DMS 273 (cell line): ENCODE results near the gene CLCA1.
A peak's percentile ranks its signal among the peaks of the same experiment; 100 is the strongest.

Experiments used
- DNase-seq: peaks from one replicate; lab custom pipeline; 2025; ENCODE audit not compliant: unreplicated experiment; lab: John Stamatoyannopoulos, UW

The CLCA1 gene, protein sequence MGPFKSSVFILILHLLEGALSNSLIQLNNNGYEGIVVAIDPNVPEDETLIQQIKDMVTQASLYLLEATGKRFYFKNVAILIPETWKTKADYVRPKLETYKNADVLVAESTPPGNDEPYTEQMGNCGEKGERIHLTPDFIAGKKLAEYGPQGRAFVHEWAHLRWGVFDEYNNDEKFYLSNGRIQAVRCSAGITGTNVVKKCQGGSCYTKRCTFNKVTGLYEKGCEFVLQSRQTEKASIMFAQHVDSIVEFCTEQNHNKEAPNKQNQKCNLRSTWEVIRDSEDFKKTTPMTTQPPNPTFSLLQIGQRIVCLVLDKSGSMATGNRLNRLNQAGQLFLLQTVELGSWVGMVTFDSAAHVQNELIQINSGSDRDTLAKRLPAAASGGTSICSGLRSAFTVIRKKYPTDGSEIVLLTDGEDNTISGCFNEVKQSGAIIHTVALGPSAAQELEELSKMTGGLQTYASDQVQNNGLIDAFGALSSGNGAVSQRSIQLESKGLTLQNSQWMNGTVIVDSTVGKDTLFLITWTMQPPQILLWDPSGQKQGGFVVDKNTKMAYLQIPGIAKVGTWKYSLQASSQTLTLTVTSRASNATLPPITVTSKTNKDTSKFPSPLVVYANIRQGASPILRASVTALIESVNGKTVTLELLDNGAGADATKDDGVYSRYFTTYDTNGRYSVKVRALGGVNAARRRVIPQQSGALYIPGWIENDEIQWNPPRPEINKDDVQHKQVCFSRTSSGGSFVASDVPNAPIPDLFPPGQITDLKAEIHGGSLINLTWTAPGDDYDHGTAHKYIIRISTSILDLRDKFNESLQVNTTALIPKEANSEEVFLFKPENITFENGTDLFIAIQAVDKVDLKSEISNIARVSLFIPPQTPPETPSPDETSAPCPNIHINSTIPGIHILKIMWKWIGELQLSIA

DNA sequence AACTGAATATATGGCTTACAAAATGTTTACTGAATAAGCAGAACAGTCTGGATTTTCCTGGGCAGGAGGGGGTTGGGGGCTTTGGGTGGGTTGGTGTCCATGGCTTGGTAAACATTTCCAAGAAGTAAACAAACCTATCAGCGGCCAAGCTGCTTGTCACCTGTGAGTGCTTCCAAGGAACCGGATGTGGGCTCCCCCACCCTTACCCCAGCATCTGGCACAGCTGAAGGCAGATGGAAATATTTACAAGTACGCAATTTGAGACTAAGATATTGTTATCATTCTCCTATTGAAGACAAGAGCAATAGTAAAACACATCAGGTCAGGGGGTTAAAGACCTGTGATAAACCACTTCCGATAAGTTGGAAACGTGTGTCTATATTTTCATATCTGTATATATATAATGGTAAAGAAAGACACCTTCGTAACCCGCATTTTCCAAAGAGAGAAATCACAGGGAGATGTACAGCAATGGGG lies at the start of gene CLCA1:
CLCA1 (plus strand) TSS at position 427 of the 477 bp plus-strand sequence; CDS start at position 472, 45 bp downstream.
- no peak for DNase-seq

- peak; percentile 31 for DNase-seq
Measured at GRCh38 chr1:86419277-86419903, 49.3 kb upstream of the CLCA1 start.

- DNase-seq: no peak
Measured at GRCh38 chr1:86421601-86422280, 47.0 kb upstream of the CLCA1 start.

- no peak for DNase-seq
Measured at GRCh38 chr1:86423473-86423872, 45.3 kb upstream of the CLCA1 start.

- no peak for DNase-seq
Measured at GRCh38 chr1:86423873-86424272, 44.9 kb upstream of the CLCA1 start, which contains the start of gene CLCA2. Gene CLCA2 (plus strand): TSS chr1:86424171. CDS start chr1:86424248, 77 bp downstream.

- DNase-seq: no peak
Measured at GRCh38 chr1:86429122-86429725, 39.5 kb upstream of the CLCA1 start.

DNA sequence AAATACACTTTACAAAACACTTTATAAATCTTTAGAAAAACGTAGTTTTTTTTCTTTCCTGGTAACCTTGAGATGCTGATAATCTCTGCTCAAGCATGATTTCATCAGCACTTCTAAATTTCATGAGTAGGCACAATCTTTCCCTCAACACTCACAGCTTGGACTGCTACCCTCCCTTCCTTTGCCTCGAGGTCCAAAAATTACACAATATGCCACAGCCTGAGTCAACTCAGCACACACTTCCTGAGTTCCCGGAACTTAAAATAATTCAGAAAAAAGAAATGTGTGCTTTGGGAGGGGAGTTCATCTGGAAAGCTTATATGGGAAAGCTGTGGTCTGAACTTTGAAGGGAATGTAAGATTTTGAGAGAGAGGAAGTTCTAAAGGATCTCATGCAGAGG lies 38.9 kb upstream of the CLCA1 start:
- no peak for DNase-seq

DNA sequence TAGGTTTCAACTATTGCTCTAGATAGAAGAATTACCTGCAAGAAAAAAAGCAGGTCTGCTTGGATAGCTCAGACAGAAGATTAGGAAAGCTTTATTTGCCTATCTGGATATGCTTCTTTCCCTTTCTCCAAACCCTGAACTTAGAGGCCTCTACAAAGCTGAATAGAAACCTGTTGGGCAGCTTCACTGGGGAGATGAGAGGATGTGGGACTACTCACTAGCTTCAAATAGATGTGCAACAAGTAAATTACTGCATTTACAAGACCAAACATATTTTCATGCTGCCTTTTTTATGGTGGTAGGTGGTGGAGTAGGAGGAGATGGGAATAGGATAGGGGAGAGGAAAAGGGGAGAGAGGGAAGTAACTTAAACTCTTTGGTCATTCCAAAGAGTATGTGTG lies 38.4 kb upstream of the CLCA1 start:
- DNase-seq: no peak

GRCh38 chr1:86434059-86434458 lies 34.7 kb upstream of the CLCA1 start:
- no peak for DNase-seq

- DNase-seq: no peak
Measured at GRCh38 chr1:86435327-86435726, 33.4 kb upstream of the CLCA1 start.

- DNase-seq: no peak
Measured at GRCh38 chr1:86436041-86436440, 32.7 kb upstream of the CLCA1 start.

DNA sequence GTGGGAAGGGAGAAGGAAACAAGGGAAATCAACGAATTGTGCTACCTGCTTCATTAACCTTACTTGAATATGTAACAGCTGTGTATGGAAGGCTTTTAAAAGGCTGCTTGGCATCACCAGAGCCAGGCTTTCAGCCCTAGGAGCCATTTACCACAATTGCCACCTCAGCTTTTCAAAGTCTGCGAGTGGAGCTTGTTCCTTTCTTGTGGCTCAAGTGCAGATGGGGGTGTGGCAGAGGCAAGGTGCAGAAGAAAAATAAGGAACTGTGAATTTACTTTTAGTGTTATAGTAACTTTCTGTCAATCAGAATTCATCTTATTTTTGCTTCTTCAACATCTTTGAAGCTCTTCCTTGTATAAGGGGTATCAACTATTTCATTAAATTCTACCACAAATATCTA lies 27.1 kb upstream of the CLCA1 start:
- no peak for DNase-seq

- no peak for DNase-seq
Measured at GRCh38 chr1:86441997-86442396, 26.7 kb upstream of the CLCA1 start.

DNA sequence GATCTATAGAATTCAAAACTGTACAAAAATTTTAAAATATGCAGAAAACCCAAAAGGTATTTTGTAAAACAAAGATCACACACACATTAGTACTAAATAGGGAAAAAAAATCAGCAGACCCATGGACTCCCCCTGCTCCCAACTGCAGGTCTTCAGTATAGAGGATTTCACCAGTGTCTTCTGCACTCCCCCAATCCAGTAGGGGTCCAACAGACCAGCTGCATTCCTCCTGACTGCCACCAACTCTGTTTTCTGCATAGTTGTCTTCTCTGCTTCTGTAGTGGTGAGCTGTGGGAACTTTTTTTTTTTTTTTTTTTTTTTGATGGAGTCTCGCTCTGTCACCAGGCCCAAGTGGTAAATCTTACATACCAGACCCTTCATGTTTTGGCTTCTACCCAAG lies 22.8 kb upstream of the CLCA1 start:
- no peak for DNase-seq

GRCh38 chr1:86447198-86447790 lies 21.4 kb upstream of the CLCA1 start:
- DNase-seq: no peak

DNA sequence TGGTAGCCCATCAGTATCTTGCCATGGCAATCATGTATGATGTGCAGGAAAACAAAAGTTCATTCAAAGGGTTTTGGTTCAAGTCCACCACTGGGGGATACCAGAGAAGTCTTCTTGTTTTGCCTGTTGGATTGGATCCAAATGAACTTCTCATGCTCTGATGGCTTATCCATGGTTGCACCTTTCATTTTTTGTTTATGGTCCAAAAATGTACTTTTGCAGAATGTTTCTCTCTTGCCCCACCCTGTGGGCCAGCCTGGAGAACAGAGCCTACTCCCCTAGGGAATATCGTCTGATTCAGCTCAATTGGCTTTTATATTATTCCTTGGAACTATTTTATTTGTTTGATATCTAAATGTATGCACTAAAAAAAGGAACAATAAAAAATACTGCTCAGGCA lies 20.1 kb upstream of the CLCA1 start:
- DNase-seq: no peak

GRCh38 chr1:86449103-86449502 lies 19.6 kb upstream of the CLCA1 start:
- DNase-seq: no peak

DNA sequence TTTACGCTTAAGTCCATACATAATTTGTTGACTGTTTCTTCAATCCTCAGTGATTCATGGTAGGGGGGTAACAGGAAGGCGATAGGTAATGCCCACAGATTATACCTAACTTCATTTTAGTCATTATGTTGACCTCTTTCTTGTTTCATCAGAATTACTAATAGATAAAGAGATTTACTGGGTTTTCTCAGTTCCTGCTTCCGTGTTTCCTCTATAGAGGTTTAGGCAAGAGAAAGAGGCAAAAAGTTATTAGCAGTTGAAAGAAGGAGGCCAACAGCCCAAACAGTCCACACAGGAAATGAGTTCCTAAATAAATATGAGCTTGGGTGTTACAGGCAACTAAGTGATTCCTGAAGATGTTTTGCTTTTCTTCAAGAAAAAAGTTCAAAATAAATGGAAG lies 17.9 kb upstream of the CLCA1 start:
- DNase-seq: no peak

DNA sequence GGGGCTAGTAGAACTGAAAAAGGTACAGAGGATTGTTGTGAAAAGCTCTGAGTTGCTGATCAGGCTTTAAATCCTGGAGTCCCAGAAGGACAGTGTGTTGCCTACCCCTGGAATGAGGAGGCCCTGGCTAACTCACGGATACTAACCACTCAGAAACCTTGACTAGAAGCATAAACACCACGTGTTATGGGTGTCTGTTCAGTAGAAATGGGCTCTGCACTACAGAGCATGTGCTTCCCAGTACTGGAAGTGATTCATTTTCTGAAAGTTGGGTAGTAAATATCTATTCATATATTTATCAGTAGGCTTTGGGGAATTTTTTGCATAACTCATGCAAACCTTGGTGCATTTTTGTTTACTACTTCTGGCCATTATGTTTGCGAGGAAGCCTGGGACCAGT lies 15.1 kb upstream of the CLCA1 start:
- no peak for DNase-seq

GRCh38 chr1:86455073-86455472 lies 13.7 kb upstream of the CLCA1 start:
- no peak for DNase-seq
